ENCODE data around the gene AGPAT4. TPM values are rescaled to one million over a fixed set of nuclear protein-coding genes. Genes with fewer than 3 reads are reported as not detected.

AGPAT4 gene
- total and polyA plus RNA-seq, 2 donors (not counting 1 experiment from before 2014, with no cell fraction given) = 4.4 to 6.1 TPM

GRCh38 chr6:161091151-161091550 lies 182.7 kb downstream of the AGPAT4 start:
- CTCF ChIA-PET = no interaction called here
- H4K20me1 ChIP-seq (ENCODE audit: control insufficient read depth, insufficient read depth, low read length, poor library complexity, severe bottlenecking) = no peaks in the 10 kb centered on the region
- no peak overlapping the region for H3K27ac ChIP-seq (ENCODE audit: low read length in 2 of 2)
- no peak overlapping the region for H3K27ac Mint-ChIP-seq
- intact Hi-C loops (cut with micrococcal nuclease) = no loop called here
- no peaks in the 10 kb centered on the region for H3K27me3 ChIP-seq (replicated peaks in 1 of 4; ENCODE audit: control extremely low read depth in 1 of 4, control insufficient read depth in 3 of 4, insufficient read depth in 4 of 4, low read length in 3 of 4)
- DNase-seq (no peak), ATAC-seq (ENCODE audit: low read depth) (no peak)
- H3K9me3 ChIP-seq (ENCODE audit: control extremely low read depth in 1 of 3, control insufficient read depth in 2 of 3, insufficient read depth in 1 of 3, low read length in 2 of 3) = no peaks in the 10 kb centered on the region
- peaks cover 16 to 71% of the 10 kb centered on the region in 2 experiments for H3K36me3 ChIP-seq (replicated peaks in 1 of 2; ENCODE audit: control extremely low read depth in 1 of 2, control insufficient read depth in 1 of 2, extremely low read depth in 1 of 2, insufficient read depth in 2 of 2, low read length in 1 of 2)
- TF ChIP-seq EZH2 (IDR thresholded peaks at IDR 0.05; ENCODE audit: borderline replicate concordance, insufficient read depth, low read depth, low read length, poor library complexity, severe bottlenecking) = no peak
- TF ChIP-seq, protein P1, sequence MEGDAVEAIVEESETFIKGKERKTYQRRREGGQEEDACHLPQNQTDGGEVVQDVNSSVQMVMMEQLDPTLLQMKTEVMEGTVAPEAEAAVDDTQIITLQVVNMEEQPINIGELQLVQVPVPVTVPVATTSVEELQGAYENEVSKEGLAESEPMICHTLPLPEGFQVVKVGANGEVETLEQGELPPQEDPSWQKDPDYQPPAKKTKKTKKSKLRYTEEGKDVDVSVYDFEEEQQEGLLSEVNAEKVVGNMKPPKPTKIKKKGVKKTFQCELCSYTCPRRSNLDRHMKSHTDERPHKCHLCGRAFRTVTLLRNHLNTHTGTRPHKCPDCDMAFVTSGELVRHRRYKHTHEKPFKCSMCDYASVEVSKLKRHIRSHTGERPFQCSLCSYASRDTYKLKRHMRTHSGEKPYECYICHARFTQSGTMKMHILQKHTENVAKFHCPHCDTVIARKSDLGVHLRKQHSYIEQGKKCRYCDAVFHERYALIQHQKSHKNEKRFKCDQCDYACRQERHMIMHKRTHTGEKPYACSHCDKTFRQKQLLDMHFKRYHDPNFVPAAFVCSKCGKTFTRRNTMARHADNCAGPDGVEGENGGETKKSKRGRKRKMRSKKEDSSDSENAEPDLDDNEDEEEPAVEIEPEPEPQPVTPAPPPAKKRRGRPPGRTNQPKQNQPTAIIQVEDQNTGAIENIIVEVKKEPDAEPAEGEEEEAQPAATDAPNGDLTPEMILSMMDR (IDR thresholded peaks at IDR 0.05) = no peak
- H3K4me3 ChIP-seq (ENCODE audit: control extremely low read depth in 1 of 5, extremely low read depth in 1 of 5, insufficient read depth in 1 of 5, low read depth in 2 of 5, low read length in 4 of 5) = no peak overlapping the region
- no peaks in the 10 kb centered on the region for H3K9me3 Mint-ChIP-seq (ENCODE audit: insufficient read depth)
- H3K27me3 Mint-ChIP-seq = no peaks in the 10 kb centered on the region
- H3K79me2 ChIP-seq (ENCODE audit: control insufficient read depth, insufficient read depth, low read length) = no peaks in the 10 kb centered on the region
- POLR2A ChIA-PET = no interaction called here
- H2AFZ ChIP-seq (ENCODE audit: insufficient read depth, low read depth, low read length, poor library complexity, severe bottlenecking) = no peak overlapping the region
- 100% methylated on average over 2 of the region's 4 CpGs for WGBS (ENCODE audit: insufficient coverage)
- no peak overlapping the region for H3K4me2 ChIP-seq (replicated peaks; ENCODE audit: low read depth, low read length, poor library complexity, severe bottlenecking)
- no peaks in the 10 kb centered on the region for H3K4me1 ChIP-seq (ENCODE audit: control insufficient read depth in 2 of 2, insufficient read depth in 2 of 2, low read length in 2 of 2)
- H3K4me1 Mint-ChIP-seq = no peaks in the 10 kb centered on the region
- no peak overlapping the region for H3K9ac ChIP-seq (ENCODE audit: low read length)
- H3K4me3 Mint-ChIP-seq = no peak overlapping the region

DNA sequence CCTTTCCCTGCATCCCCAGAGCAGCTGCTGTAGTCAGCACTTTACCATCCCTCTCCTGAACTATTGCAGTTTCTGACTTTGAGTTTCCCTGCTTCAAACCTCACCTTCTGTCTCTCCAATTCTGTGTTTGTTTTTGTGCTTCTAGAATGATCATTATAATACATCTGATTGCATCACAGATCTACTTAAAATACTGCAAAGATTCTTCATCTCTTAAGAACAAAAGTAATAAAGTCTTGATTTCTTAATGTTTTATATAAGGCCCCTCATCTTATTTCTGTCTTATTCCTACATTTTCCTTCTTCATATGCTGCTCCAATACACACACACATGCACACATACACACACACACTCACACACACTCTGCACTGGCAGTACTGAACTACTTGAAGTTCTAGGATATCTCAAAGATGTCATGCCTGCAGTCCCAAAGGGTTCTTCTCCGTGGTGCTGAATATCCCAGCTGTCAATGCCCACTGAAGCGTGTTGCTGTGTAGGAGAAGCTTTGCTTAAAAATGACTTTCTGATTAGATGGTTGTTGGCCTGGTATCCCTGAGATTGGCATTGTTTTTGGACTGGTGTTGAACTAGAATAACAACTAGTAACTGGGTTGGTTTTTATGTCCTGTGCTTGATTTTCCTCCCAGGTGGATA lies 185.1 kb downstream of the AGPAT4 start:
- Histone ChIP-seq H4K20me1 (ENCODE audit: control insufficient read depth, insufficient read depth, low read length, poor library complexity, severe bottlenecking) (no peaks in the 10 kb centered on the region), H3K4me1 (ENCODE audit: control insufficient read depth in 2 of 2, insufficient read depth in 2 of 2, low read length in 2 of 2) (no peaks in the 10 kb centered on the region), H3K36me3 (replicated peaks in 1 of 2; ENCODE audit: control extremely low read depth in 1 of 2, control insufficient read depth in 1 of 2, extremely low read depth in 1 of 2, insufficient read depth in 2 of 2, low read length in 1 of 2) (peaks cover 13 to 86% of the 10 kb centered on the region in 2 experiments), H3K79me2 (ENCODE audit: control insufficient read depth, insufficient read depth, low read length) (no peaks in the 10 kb centered on the region), H3K4me3 (ENCODE audit: control extremely low read depth in 1 of 5, extremely low read depth in 1 of 5, insufficient read depth in 1 of 5, low read depth in 2 of 5, low read length in 4 of 5) (no peak overlapping the region), H3K9ac (ENCODE audit: low read length) (no peak overlapping the region), H3K27ac (ENCODE audit: low read length in 2 of 2) (no peak overlapping the region), H3K27me3 (replicated peaks in 1 of 4; ENCODE audit: control extremely low read depth in 1 of 4, control insufficient read depth in 3 of 4, insufficient read depth in 4 of 4, low read length in 3 of 4) (no peaks in the 10 kb centered on the region), H3K4me2 (replicated peaks; ENCODE audit: low read depth, low read length, poor library complexity, severe bottlenecking) (no peak overlapping the region), H3K9me3 (ENCODE audit: control extremely low read depth in 1 of 3, control insufficient read depth in 2 of 3, insufficient read depth in 1 of 3, low read length in 2 of 3) (no peaks in the 10 kb centered on the region), H2AFZ (ENCODE audit: insufficient read depth, low read depth, low read length, poor library complexity, severe bottlenecking) (no peak overlapping the region)
- no peak for TF ChIP-seq EZH2 (IDR thresholded peaks at IDR 0.05; ENCODE audit: borderline replicate concordance, insufficient read depth, low read depth, low read length, poor library complexity, severe bottlenecking)
- TF ChIP-seq, protein P1 (IDR thresholded peaks at IDR 0.05) = no peak
- ATAC-seq (ENCODE audit: low read depth) (no peak), DNase-seq (no peak)
- Mint-ChIP-seq H3K4me3 (no peak overlapping the region), H3K9me3 (ENCODE audit: insufficient read depth) (no peaks in the 10 kb centered on the region), H3K27ac (no peak overlapping the region), H3K4me1 (no peaks in the 10 kb centered on the region), H3K27me3 (no peaks in the 10 kb centered on the region)
- POLR2A ChIA-PET = no interaction called here
- CTCF ChIA-PET = interaction anchor here (1.2 kb wide), 1 partner anchor 282 kb away, joined by 4 read pairs; no protein-coding TSS in a partner anchor
- intact Hi-C loops (cut with micrococcal nuclease) = no loop called here
- WGBS (ENCODE audit: insufficient coverage) = 95% methylated on average over 2 of the region's 2 CpGs

Data from B cell (primary cell).